SK-N-SH (cell line): ENCODE results near the gene FHOD3.

ENCODE experiments used
- EP300 ChIP-seq, 2 experiments: IDR thresholded peaks; 2 replicates each; pipeline versions ENCODE4 v1.4.0 to v1.6.1; 2012; ENCODE audit warnings: borderline replicate concordance in 1 of 2, low read depth in 1 of 2, low read length in 1 of 2
- EZH2phosphoT487 ChIP-seq: fragments of 200-600 bp; sonication (generic); IDR thresholded peaks from 2 replicates; pipeline ENCODE4 v1.6.1; 2017; ENCODE audit warnings: low read depth, mixed run types, mild to moderate bottlenecking, antibody characterized with exemption, moderate library complexity, borderline replicate concordance
- FOXM1 ChIP-seq: IDR thresholded peaks from 2 replicates; pipeline ENCODE4 v1.4.0; 2012; ENCODE audit warnings: low read depth, mild to moderate bottlenecking
- GABPA ChIP-seq: IDR thresholded peaks from 2 replicates; pipeline ENCODE4 v1.4.0; 2012; ENCODE audit warnings: low read depth, mild to moderate bottlenecking
- MXI1 ChIP-seq: IDR thresholded peaks from 2 replicates; pipeline ENCODE4 v1.6.1; 2012; ENCODE audit warnings: mild to moderate bottlenecking, low read depth, low read length, improper control_type of control experiment
- RAD21 ChIP-seq: IDR thresholded peaks from 2 replicates; pipeline ENCODE4 v1.6.1; 2012; ENCODE audit warnings: mild to moderate bottlenecking, low read length
- RFX5 ChIP-seq: IDR thresholded peaks from 2 replicates; pipeline ENCODE4 v1.6.1; 2012; ENCODE audit warnings: mild to moderate bottlenecking, improper control_type of control experiment, low read length
- TAF1 ChIP-seq: IDR thresholded peaks from 2 replicates; pipeline ENCODE4 v1.6.1; 2012; ENCODE audit warnings: low read depth, mild to moderate bottlenecking, low read length, moderate library complexity, borderline replicate concordance
- TF ChIP-seq, protein P1 (sequence below): fragments of 200-600 bp; sonication (generic); IDR thresholded peaks from 2 replicates; pipeline ENCODE4 v1.6.1; 2017; ENCODE audit warnings: antibody characterized with exemption, mild to moderate bottlenecking, moderate library complexity
- TF ChIP-seq, protein P2 (sequence below): IDR thresholded peaks from 2 replicates; pipeline ENCODE4 v1.4.0; 2012; ENCODE audit warnings: low read depth, borderline replicate concordance

DNA sequence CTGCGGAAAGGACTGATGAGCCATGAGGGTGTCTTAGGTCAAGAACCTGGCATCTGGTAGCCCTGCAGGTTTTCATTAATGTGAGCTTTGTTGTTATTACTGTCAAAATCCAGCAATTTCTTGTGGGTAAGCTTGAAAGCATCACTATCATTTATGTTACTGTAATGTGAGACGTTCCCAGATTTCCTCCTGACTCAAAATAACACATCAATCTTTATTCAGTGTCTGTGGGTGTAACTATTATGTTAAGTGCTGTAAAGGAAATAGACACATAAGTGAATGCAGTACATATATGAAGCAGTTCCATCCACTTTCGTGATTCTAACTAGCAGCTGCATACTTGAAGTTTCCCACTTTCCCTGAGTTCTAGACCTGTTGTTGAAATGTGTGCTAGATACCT lies 89.8 kb downstream of the FHOD3 start:
- TF ChIP-seq, protein P1, sequence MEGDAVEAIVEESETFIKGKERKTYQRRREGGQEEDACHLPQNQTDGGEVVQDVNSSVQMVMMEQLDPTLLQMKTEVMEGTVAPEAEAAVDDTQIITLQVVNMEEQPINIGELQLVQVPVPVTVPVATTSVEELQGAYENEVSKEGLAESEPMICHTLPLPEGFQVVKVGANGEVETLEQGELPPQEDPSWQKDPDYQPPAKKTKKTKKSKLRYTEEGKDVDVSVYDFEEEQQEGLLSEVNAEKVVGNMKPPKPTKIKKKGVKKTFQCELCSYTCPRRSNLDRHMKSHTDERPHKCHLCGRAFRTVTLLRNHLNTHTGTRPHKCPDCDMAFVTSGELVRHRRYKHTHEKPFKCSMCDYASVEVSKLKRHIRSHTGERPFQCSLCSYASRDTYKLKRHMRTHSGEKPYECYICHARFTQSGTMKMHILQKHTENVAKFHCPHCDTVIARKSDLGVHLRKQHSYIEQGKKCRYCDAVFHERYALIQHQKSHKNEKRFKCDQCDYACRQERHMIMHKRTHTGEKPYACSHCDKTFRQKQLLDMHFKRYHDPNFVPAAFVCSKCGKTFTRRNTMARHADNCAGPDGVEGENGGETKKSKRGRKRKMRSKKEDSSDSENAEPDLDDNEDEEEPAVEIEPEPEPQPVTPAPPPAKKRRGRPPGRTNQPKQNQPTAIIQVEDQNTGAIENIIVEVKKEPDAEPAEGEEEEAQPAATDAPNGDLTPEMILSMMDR: no peak
- TF ChIP-seq MXI1: no peak
- TF ChIP-seq EP300 (IDR thresholded peaks at IDR 0.05; ENCODE audit: borderline replicate concordance in 1 of 2, low read depth in 1 of 2, low read length in 1 of 2): no peak; a peak in 1 of 4 replicates
- TF ChIP-seq TAF1: no peak
- TF ChIP-seq RAD21: no peak
- TF ChIP-seq, protein P2, sequence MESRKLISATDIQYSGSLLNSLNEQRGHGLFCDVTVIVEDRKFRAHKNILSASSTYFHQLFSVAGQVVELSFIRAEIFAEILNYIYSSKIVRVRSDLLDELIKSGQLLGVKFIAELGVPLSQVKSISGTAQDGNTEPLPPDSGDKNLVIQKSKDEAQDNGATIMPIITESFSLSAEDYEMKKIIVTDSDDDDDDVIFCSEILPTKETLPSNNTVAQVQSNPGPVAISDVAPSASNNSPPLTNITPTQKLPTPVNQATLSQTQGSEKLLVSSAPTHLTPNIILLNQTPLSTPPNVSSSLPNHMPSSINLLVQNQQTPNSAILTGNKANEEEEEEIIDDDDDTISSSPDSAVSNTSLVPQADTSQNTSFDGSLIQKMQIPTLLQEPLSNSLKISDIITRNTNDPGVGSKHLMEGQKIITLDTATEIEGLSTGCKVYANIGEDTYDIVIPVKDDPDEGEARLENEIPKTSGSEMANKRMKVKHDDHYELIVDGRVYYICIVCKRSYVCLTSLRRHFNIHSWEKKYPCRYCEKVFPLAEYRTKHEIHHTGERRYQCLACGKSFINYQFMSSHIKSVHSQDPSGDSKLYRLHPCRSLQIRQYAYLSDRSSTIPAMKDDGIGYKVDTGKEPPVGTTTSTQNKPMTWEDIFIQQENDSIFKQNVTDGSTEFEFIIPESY: no peak
- no peak for TF ChIP-seq RFX5
- TF ChIP-seq FOXM1: no peak
- no peak for TF ChIP-seq EZH2phosphoT487
- TF ChIP-seq GABPA: no peak
